Hepatocyte (in vitro differentiated cells): Measurements from ENCODE around the gene TP53I11. TPM values are rescaled to one million over a fixed set of nuclear protein-coding genes. Genes with fewer than 3 reads are reported as not detected.

ENCODE experiments used
- DNase-seq: peaks from one replicate; pipeline ENCODE4 v3.0.0-alpha.2; 2016; ENCODE audit warnings: low spot score
- H2AFZ ChIP-seq: fragments of 200-600 bp; sonication (generic); 2 replicates; pipeline ENCODE4 v1.6.0; 2016; ENCODE audit warnings: antibody characterized with exemption, mild to moderate bottlenecking
- H3K27ac ChIP-seq: fragments of 200-600 bp; sonication (generic); 2 replicates; pipeline ENCODE4 v1.5.1; 2016; ENCODE audit warnings: mild to moderate bottlenecking
- H3K27me3 ChIP-seq: fragments of 200-600 bp; sonication (generic); 2 replicates; pipeline ENCODE4 v1.6.1; 2016
- H3K36me3 ChIP-seq: fragments of 200-600 bp; sonication (generic); replicated peaks from 2 replicates; pipeline ENCODE4 v1.5.1; 2016; ENCODE audit warnings: low read depth; ENCODE audit not compliant: insufficient read depth
- H3K4me1 ChIP-seq: fragments of 200-600 bp; sonication (generic); 2 replicates; pipeline ENCODE4 v1.5.1; 2016; ENCODE audit warnings: mild to moderate bottlenecking, moderate library complexity; ENCODE audit not compliant: insufficient read depth
- H3K4me2 ChIP-seq: fragments of 200-600 bp; sonication (generic); 2 replicates; pipeline ENCODE4 v1.6.0; 2016
- H3K4me3 ChIP-seq: fragments of 200-600 bp; sonication (generic); 2 replicates; pipeline ENCODE4 v1.5.1; 2016; ENCODE audit warnings: mild to moderate bottlenecking
- H3K79me2 ChIP-seq: fragments of 200-600 bp; sonication (generic); 2 replicates; pipeline ENCODE4 v1.6.0; 2017; ENCODE audit warnings: mild to moderate bottlenecking
- H3K9me2 ChIP-seq: fragments of 200-600 bp; sonication (generic); replicated peaks from 2 replicates; pipeline ENCODE4 v1.6.0; 2017; ENCODE audit warnings: mild to moderate bottlenecking; ENCODE audit not compliant: insufficient read depth
- H3K9me3 ChIP-seq: fragments of 200-600 bp; sonication (generic); 2 replicates; pipeline ENCODE4 v1.5.1; 2016; ENCODE audit warnings: low read depth, mild to moderate bottlenecking
- H4K20me1 ChIP-seq: fragments of 200-600 bp; sonication (generic); 2 replicates; pipeline ENCODE4 v1.6.0; 2016; ENCODE audit warnings: mild to moderate bottlenecking; ENCODE audit not compliant: insufficient read depth, poor library complexity, severe bottlenecking
- EZH2 ChIP-seq: fragments of 200-600 bp; sonication (generic); IDR thresholded peaks from 2 replicates; pipeline ENCODE4 v1.6.1; 2016; ENCODE audit warnings: antibody characterized with exemption, mild to moderate bottlenecking, borderline replicate concordance
- EZH2phosphoT487 ChIP-seq: fragments of 200-600 bp; sonication (generic); IDR thresholded peaks from one replicate; pipeline ENCODE4 v1.6.1; 2018; ENCODE audit warnings: antibody characterized with exemption, mild to moderate bottlenecking, low read depth, moderate library complexity; ENCODE audit not compliant: unreplicated experiment, severe bottlenecking
- WGBS: methylation state at CpG from one replicate; pipeline ENCODE4 v1.1.6; 2016; ENCODE audit warnings: low lambda C conversion rate; ENCODE audit errors: missing lambda C conversion rate; 5-methylcytosine and 5-hydroxymethylcytosine counted together
- polyA plus RNA-seq: library from polyadenylated mRNA; unstranded; fragments of >200 nt; fragmentation: Nextera tagmentation; extraction: Ambion mirVana; gene quantifications from 2 replicates; pipeline ENCODE4 v1.2.1, GENCODE V29; 2016
- total RNA-seq: library from RNA; depleted of rRNA; stranded (reverse); fragments of >200 nt; gene quantifications from 2 replicates; pipeline ENCODE4 v1.2.3, GENCODE V29; 2014
- TF ChIP-seq, protein P1 (sequence below): fragments of 200-600 bp; sonication (generic); IDR thresholded peaks from 2 replicates; pipeline ENCODE4 v1.5.1; 2016; ENCODE audit warnings: antibody characterized with exemption, mild to moderate bottlenecking; ENCODE audit not compliant: poor library complexity

TP53I11 gene
- total and polyA plus RNA-seq, 2 experiments from 2014 or later = 15.4 to 41.8 TPM

DNA sequence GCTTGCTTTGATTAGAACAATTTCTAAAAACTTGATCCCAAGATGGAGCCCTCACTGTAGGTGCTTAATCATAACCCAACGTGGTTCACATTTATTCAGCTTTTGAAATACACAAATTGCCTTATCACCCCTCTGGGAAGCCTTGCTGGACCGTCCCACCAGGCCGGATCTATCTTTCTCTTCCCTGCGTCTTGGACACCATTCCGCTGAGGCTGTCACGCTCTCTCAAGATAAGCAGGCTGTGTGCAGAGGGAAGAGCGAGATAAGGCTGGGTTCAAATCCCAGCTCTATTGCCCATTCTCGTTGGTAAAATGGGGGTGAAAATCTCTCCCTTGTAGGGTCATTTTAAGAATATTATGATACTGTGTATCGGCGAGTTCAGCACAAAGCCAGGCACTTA, 20.5 kb upstream of the TP53I11 start:
- no peak overlapping the region for H2AFZ ChIP-seq
- DNase-seq = no peak
- no peaks in the 10 kb centered on the region for H3K4me1 ChIP-seq
- no peak for TF ChIP-seq EZH2
- TF ChIP-seq EZH2phosphoT487 = no peak
- TF ChIP-seq, protein P1, sequence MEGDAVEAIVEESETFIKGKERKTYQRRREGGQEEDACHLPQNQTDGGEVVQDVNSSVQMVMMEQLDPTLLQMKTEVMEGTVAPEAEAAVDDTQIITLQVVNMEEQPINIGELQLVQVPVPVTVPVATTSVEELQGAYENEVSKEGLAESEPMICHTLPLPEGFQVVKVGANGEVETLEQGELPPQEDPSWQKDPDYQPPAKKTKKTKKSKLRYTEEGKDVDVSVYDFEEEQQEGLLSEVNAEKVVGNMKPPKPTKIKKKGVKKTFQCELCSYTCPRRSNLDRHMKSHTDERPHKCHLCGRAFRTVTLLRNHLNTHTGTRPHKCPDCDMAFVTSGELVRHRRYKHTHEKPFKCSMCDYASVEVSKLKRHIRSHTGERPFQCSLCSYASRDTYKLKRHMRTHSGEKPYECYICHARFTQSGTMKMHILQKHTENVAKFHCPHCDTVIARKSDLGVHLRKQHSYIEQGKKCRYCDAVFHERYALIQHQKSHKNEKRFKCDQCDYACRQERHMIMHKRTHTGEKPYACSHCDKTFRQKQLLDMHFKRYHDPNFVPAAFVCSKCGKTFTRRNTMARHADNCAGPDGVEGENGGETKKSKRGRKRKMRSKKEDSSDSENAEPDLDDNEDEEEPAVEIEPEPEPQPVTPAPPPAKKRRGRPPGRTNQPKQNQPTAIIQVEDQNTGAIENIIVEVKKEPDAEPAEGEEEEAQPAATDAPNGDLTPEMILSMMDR = no peak
- H3K9me2 ChIP-seq = no peaks in the 10 kb centered on the region
- H3K4me3 ChIP-seq = no peak overlapping the region
- no peaks in the 10 kb centered on the region for H3K79me2 ChIP-seq
- no peak overlapping the region for H3K27ac ChIP-seq
- H3K4me2 ChIP-seq = no peak overlapping the region
- no peaks in the 10 kb centered on the region for H4K20me1 ChIP-seq
- no peaks in the 10 kb centered on the region for H3K9me3 ChIP-seq
- H3K36me3 ChIP-seq = no peaks in the 10 kb centered on the region
- 73% methylated on average over 10 of the region's 10 CpGs for WGBS
- H3K27me3 ChIP-seq = no peaks in the 10 kb centered on the region

DNA sequence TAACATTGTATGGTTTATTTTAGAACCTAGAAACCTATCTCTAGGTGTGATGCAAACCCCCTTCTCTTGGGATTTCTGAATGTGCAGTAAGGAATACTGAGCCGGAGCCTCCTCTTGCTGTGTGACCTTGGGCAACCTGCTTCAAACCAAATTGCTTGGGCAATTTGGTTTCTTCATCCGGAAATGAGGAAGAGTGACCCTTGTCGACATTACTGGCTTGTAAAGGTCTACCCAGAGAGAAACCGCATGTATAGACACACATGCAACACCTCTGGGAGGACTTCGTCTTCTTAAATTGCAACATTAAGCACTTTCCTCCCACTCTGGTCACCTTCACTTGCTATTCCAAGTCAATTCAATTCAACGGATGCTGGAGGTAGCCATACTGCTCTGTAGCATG, 19.6 kb upstream of the TP53I11 start:
- DNase-seq = no peak
- H3K9me3 ChIP-seq = no peaks in the 10 kb centered on the region
- no peak overlapping the region for H3K4me2 ChIP-seq
- no peaks in the 10 kb centered on the region for H4K20me1 ChIP-seq
- H2AFZ ChIP-seq = no peak overlapping the region
- H3K4me3 ChIP-seq = no peak overlapping the region
- no peaks in the 10 kb centered on the region for H3K9me2 ChIP-seq
- no peak overlapping the region for H3K27ac ChIP-seq
- H3K79me2 ChIP-seq = no peaks in the 10 kb centered on the region
- no peaks in the 10 kb centered on the region for H3K4me1 ChIP-seq
- TF ChIP-seq, protein P1 = no peak
- TF ChIP-seq EZH2 (no peak), EZH2phosphoT487 (no peak)
- H3K27me3 ChIP-seq = no peaks in the 10 kb centered on the region
- WGBS = 90% methylated on average over 6 of the region's 6 CpGs
- no peaks in the 10 kb centered on the region for H3K36me3 ChIP-seq

DNA sequence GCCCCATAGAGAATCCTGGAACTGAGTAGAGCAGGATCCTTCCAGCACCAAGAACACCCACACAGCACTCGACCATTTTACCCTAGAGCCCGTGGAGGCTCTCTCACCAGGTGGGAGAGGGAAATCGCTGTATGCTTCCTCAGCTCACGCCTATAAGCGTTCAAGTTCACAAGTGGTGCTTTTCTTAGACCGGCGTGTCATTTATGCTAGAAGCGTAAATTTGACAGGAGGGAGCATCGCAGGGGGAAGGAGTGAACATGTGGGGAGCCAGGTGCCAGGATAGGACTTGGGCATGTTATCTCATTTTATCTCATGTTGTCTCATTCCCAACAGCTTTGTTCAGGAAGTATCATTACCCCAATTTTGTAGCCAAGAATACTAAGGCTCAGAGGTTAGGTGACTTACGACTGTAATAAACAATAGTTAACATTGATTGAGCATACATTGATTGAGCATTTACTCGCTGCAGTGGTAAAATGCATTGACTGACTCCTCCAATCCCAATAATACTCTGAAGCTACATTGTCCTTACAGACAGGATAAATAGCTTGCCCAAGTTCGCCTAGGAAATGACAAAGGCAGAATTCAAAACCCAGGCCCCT, 19.1 kb upstream of the TP53I11 start:
- H3K27me3 ChIP-seq = no peaks in the 10 kb centered on the region
- WGBS = 85% methylated on average over 12 of the region's 12 CpGs
- H3K9me2 ChIP-seq = no peaks in the 10 kb centered on the region
- H3K4me1 ChIP-seq = no peaks in the 10 kb centered on the region
- TF ChIP-seq EZH2phosphoT487 = no peak
- TF ChIP-seq, protein P1 = no peak
- TF ChIP-seq EZH2 = no peak
- no peak overlapping the region for H3K4me3 ChIP-seq
- no peak overlapping the region for H3K4me2 ChIP-seq
- H4K20me1 ChIP-seq = no peaks in the 10 kb centered on the region
- no peak overlapping the region for H3K27ac ChIP-seq
- no peaks in the 10 kb centered on the region for H3K79me2 ChIP-seq
- no peak for DNase-seq
- no peaks in the 10 kb centered on the region for H3K36me3 ChIP-seq
- H3K9me3 ChIP-seq = no peaks in the 10 kb centered on the region
- H2AFZ ChIP-seq = no peak overlapping the region
